ENCODE measurements around the gene CFH.

DNA sequence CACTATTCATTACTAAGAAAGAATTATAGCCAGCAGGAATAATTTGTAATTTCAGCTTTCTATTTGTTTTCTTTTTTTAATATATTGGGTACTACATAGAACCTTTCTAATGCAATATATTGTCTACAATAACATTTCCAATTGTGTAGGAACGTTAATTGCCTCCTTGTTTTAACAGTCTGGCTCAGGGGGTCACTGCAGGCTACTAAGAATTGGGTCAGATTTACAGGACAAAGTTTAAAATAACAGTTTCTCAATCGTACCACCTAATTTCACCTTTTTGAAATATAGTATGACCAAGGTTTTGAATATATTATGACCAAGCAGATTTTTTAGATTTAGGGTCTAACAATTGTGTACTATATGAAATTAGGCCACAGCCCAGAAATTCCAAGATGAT is 2.4 kb downstream of the CFH start:
- TF ChIP-seq, protein P1, sequence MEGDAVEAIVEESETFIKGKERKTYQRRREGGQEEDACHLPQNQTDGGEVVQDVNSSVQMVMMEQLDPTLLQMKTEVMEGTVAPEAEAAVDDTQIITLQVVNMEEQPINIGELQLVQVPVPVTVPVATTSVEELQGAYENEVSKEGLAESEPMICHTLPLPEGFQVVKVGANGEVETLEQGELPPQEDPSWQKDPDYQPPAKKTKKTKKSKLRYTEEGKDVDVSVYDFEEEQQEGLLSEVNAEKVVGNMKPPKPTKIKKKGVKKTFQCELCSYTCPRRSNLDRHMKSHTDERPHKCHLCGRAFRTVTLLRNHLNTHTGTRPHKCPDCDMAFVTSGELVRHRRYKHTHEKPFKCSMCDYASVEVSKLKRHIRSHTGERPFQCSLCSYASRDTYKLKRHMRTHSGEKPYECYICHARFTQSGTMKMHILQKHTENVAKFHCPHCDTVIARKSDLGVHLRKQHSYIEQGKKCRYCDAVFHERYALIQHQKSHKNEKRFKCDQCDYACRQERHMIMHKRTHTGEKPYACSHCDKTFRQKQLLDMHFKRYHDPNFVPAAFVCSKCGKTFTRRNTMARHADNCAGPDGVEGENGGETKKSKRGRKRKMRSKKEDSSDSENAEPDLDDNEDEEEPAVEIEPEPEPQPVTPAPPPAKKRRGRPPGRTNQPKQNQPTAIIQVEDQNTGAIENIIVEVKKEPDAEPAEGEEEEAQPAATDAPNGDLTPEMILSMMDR (IDR thresholded peaks at IDR 0.05) = no peak
- TF ChIP-seq POLR2A (IDR thresholded peaks at IDR 0.05) (no peak), POLR2AphosphoS5 (IDR thresholded peaks at IDR 0.05) (no peak)

Data from gastroesophageal sphincter (tissue), 3 donors.